ENCODE data around the gene MSI2.

- TF ChIP-seq CTCF (IDR thresholded peaks at IDR 0.05): no peak
- TF ChIP-seq POLR2A (IDR thresholded peaks at IDR 0.05): peak in 1 of 2 donors; percentile 80
These were observed 101.1 kb downstream of the MSI2 start for GRCh38 chr17:57357392-57357784.

Data from adrenal gland (tissue), 5 donors.